ENCODE measurements around the gene STRIP2. TPM values are rescaled to one million over a fixed set of nuclear protein-coding genes. Genes with fewer than 3 reads are reported as not detected.

The STRIP2 gene
- total and polyA plus RNA-seq, 2 donors (not counting 1 experiment from before 2014, with no cell fraction given) = 0.21 to 0.79 TPM

- Histone ChIP-seq H3K4me1 (ENCODE audit: control insufficient read depth in 2 of 2, insufficient read depth in 2 of 2, low read length in 2 of 2) (no peaks in the 10 kb centered on the region), H3K9me3 (ENCODE audit: control extremely low read depth in 1 of 3, control insufficient read depth in 2 of 3, insufficient read depth in 1 of 3, low read length in 2 of 3) (no peaks in the 10 kb centered on the region), H2AFZ (ENCODE audit: insufficient read depth, low read depth, low read length, poor library complexity, severe bottlenecking) (no peak overlapping the region), H3K27me3 (replicated peaks in 1 of 4; ENCODE audit: control extremely low read depth in 1 of 4, control insufficient read depth in 3 of 4, insufficient read depth in 4 of 4, low read length in 3 of 4) (no peaks in the 10 kb centered on the region), H3K36me3 (replicated peaks in 1 of 2; ENCODE audit: control extremely low read depth in 1 of 2, control insufficient read depth in 1 of 2, extremely low read depth in 1 of 2, insufficient read depth in 2 of 2, low read length in 1 of 2) (no peaks in the 10 kb centered on the region), H3K27ac (ENCODE audit: low read length in 2 of 2) (no peak overlapping the region), H3K4me3 (ENCODE audit: control extremely low read depth in 1 of 5, extremely low read depth in 1 of 5, insufficient read depth in 1 of 5, low read depth in 2 of 5, low read length in 4 of 5) (no peak overlapping the region), H3K9ac (ENCODE audit: low read length) (no peak overlapping the region), H3K4me2 (replicated peaks; ENCODE audit: low read depth, low read length, poor library complexity, severe bottlenecking) (no peak overlapping the region), H4K20me1 (ENCODE audit: control insufficient read depth, insufficient read depth, low read length, poor library complexity, severe bottlenecking) (no peaks in the 10 kb centered on the region), H3K79me2 (ENCODE audit: control insufficient read depth, insufficient read depth, low read length) (no peaks in the 10 kb centered on the region)
- ChIA-PET POLR2A (no interaction called here), CTCF (interaction anchor here (0.7 to 2.1 kb wide), 3 partner anchors 9 to 95 kb away, joined by 3 to 8 read pairs (median 6); partner anchors contain the start of gene STRIP2)
- H3K27me3 Mint-ChIP-seq = no peaks in the 10 kb centered on the region
- TF ChIP-seq EZH2 (IDR thresholded peaks at IDR 0.05; ENCODE audit: borderline replicate concordance, insufficient read depth, low read depth, low read length, poor library complexity, severe bottlenecking) = no peak
- TF ChIP-seq CTCF (IDR thresholded peaks at IDR 0.05) = no peak
- no peak overlapping the region for H3K4me3 Mint-ChIP-seq
- no peaks in the 10 kb centered on the region for H3K9me3 Mint-ChIP-seq (ENCODE audit: insufficient read depth)
- intact Hi-C loops (cut with micrococcal nuclease) = no loop called here
- peaks cover 1% of the 10 kb centered on the region for H3K4me1 Mint-ChIP-seq
- DNase-seq = no peak
- H3K27ac Mint-ChIP-seq = no peak overlapping the region
- ATAC-seq (ENCODE audit: low read depth) = no peak
- WGBS (ENCODE audit: insufficient coverage) = no CpG with 5 or more reads among the region's 1 CpG
Observed at GRCh38 chr7:129462420-129462819, 28.2 kb downstream of the STRIP2 start.

GRCh38 chr7:129464194-129464593 lies 30.0 kb downstream of the STRIP2 start:
- Histone ChIP-seq H3K4me1 (ENCODE audit: control insufficient read depth in 2 of 2, insufficient read depth in 2 of 2, low read length in 2 of 2) (no peaks in the 10 kb centered on the region), H3K4me2 (replicated peaks; ENCODE audit: low read depth, low read length, poor library complexity, severe bottlenecking) (no peak overlapping the region), H3K9me3 (ENCODE audit: control extremely low read depth in 1 of 3, control insufficient read depth in 2 of 3, insufficient read depth in 1 of 3, low read length in 2 of 3) (no peaks in the 10 kb centered on the region), H3K27ac (ENCODE audit: low read length in 2 of 2) (no peak overlapping the region), H3K9ac (ENCODE audit: low read length) (no peak overlapping the region), H3K27me3 (replicated peaks in 1 of 4; ENCODE audit: control extremely low read depth in 1 of 4, control insufficient read depth in 3 of 4, insufficient read depth in 4 of 4, low read length in 3 of 4) (no peaks in the 10 kb centered on the region), H2AFZ (ENCODE audit: insufficient read depth, low read depth, low read length, poor library complexity, severe bottlenecking) (no peak overlapping the region), H3K4me3 (ENCODE audit: control extremely low read depth in 1 of 5, extremely low read depth in 1 of 5, insufficient read depth in 1 of 5, low read depth in 2 of 5, low read length in 4 of 5) (no peak overlapping the region), H3K36me3 (replicated peaks in 1 of 2; ENCODE audit: control extremely low read depth in 1 of 2, control insufficient read depth in 1 of 2, extremely low read depth in 1 of 2, insufficient read depth in 2 of 2, low read length in 1 of 2) (no peaks in the 10 kb centered on the region), H3K79me2 (ENCODE audit: control insufficient read depth, insufficient read depth, low read length) (no peaks in the 10 kb centered on the region), H4K20me1 (ENCODE audit: control insufficient read depth, insufficient read depth, low read length, poor library complexity, severe bottlenecking) (no peaks in the 10 kb centered on the region)
- Mint-ChIP-seq H3K9me3 (ENCODE audit: insufficient read depth) (no peaks in the 10 kb centered on the region), H3K27me3 (no peaks in the 10 kb centered on the region), H3K4me3 (no peak overlapping the region), H3K27ac (no peak overlapping the region), H3K4me1 (peaks cover 1% of the 10 kb centered on the region)
- 100% methylated on average over 3 of the region's 4 CpGs for WGBS (ENCODE audit: insufficient coverage)
- intact Hi-C loops (cut with micrococcal nuclease) = no loop called here
- DNase-seq = no peak
- ChIA-PET POLR2A (interaction anchor here (0.6 kb wide), 1 partner anchor 178 kb away, joined by 5 read pairs; no protein-coding TSS in a partner anchor), CTCF (interaction anchor here (0.8 kb wide), 1 partner anchor 96 kb away, joined by 5 read pairs; no protein-coding TSS in a partner anchor)
- TF ChIP-seq EZH2 (IDR thresholded peaks at IDR 0.05; ENCODE audit: borderline replicate concordance, insufficient read depth, low read depth, low read length, poor library complexity, severe bottlenecking) = no peak
- no peak for TF ChIP-seq CTCF (IDR thresholded peaks at IDR 0.05)
- no peak for ATAC-seq (ENCODE audit: low read depth)
